MM.1S (cell line): ENCODE measurements around the gene BMX.

ENCODE experiments used
- DNase-seq: peaks from one replicate; pipeline ENCODE4 v3.0.0-alpha.2; 2015
- H2AFZ ChIP-seq: fragments of 300-600 bp; sonication (generic); 2 replicates; pipeline ENCODE4 v1.6.0; 2016; ENCODE audit warnings: antibody characterized with exemption, low read length
- H3F3A ChIP-seq: fragments of 300-600 bp; sonication (generic); 2 replicates; pipeline ENCODE4 v1.6.1; 2016; ENCODE audit warnings: mild to moderate bottlenecking, antibody characterized with exemption, low read length, moderate library complexity, mixed read lengths; ENCODE audit not compliant: insufficient read depth
- H3K27ac ChIP-seq: fragments of 300-600 bp; sonication (generic); 2 replicates; pipeline ENCODE4 v1.5.1; 2016; ENCODE audit warnings: mild to moderate bottlenecking, low read length
- H3K27me3 ChIP-seq: fragments of 300-600 bp; sonication (generic); replicated peaks from 2 replicates; pipeline ENCODE4 v1.6.0; 2016; ENCODE audit warnings: low read length; ENCODE audit not compliant: insufficient read depth
- H3K36me3 ChIP-seq: fragments of 300-600 bp; sonication (generic); replicated peaks from 2 replicates; pipeline ENCODE4 v1.6.1; 2016; ENCODE audit warnings: mild to moderate bottlenecking, low read length, mixed read lengths; ENCODE audit not compliant: insufficient read depth
- H3K4me1 ChIP-seq: fragments of 300-600 bp; sonication (generic); 2 replicates; pipeline ENCODE4 v1.6.1; 2016; ENCODE audit warnings: low read length, mixed read lengths
- H3K4me2 ChIP-seq: fragments of 300-600 bp; sonication (generic); 2 replicates; pipeline ENCODE4 v1.6.0; 2016; ENCODE audit warnings: low read depth, low read length
- H3K4me3 ChIP-seq: fragments of 300-600 bp; sonication (generic); 2 replicates; pipeline ENCODE4 v1.5.1; 2016; ENCODE audit warnings: low read length, mixed read lengths
- H3K79me2 ChIP-seq: fragments of 300-600 bp; sonication (generic); 2 replicates; pipeline ENCODE4 v1.6.1; 2016; ENCODE audit warnings: mixed run types, low read length, mixed read lengths
- H3K9ac ChIP-seq: fragments of 300-600 bp; sonication (generic); 2 replicates; pipeline ENCODE4 v1.6.1; 2016; ENCODE audit warnings: low read length, mixed read lengths
- H3K9me2 ChIP-seq: fragments of 300-600 bp; sonication (generic); replicated peaks from 2 replicates; pipeline ENCODE4 v1.6.1; 2016; ENCODE audit warnings: mild to moderate bottlenecking, low read length, mixed read lengths; ENCODE audit not compliant: insufficient read depth
- H3K9me3 ChIP-seq: fragments of 300-600 bp; sonication (generic); replicated peaks from 2 replicates; pipeline ENCODE4 v1.6.1; 2016; ENCODE audit warnings: mild to moderate bottlenecking, low read length, mixed read lengths; ENCODE audit not compliant: insufficient read depth
- H4K20me1 ChIP-seq: fragments of 300-600 bp; sonication (generic); 2 replicates; pipeline ENCODE4 v1.6.1; 2016; ENCODE audit warnings: mild to moderate bottlenecking, low read length, moderate library complexity, mixed read lengths; ENCODE audit not compliant: insufficient read depth
- CTCF ChIP-seq: fragments of 300-600 bp; sonication (generic); IDR thresholded peaks from 2 replicates; pipeline ENCODE4 v1.5.1; 2016; ENCODE audit warnings: antibody characterized with exemption, low read length, mixed read lengths
- EZH2 ChIP-seq: fragments of 300-600 bp; sonication (generic); optimal IDR thresholded peaks from 2 replicates; pipeline ENCODE3; 2017; ENCODE audit warnings: low read depth, mild to moderate bottlenecking, antibody characterized with exemption, low read length, mixed read lengths
- EZH2phosphoT487 ChIP-seq: fragments of 300-600 bp; sonication (generic); IDR thresholded peaks from 2 replicates; pipeline ENCODE4 v1.6.1; 2018; ENCODE audit warnings: antibody characterized with exemption, low read length

Gene BMX

DNA sequence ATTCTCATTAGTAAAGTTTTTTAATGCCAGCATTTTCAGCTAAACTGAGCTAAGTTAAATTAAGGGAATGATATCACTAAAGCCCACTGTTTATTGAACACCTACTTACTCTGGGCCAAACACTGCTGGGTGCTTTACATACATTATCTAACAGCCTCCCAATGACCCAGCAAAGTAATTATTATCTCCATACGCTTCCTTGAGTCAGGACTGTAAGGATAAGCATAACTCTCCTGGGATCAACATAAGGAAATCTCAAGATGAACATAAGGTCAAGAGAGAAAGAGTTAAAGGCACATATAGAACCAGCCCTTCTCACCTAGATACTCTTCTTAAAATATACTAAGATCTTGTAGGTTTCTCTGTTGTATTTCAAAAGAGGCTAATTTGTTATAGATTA lies 13.7 kb downstream of the BMX start:
- DNase-seq: no peak
- Histone ChIP-seq H2AFZ (no peak overlapping the region), H3K4me1 (no peaks in the 10 kb centered on the region), H3K4me3 (no peak overlapping the region), H3K79me2 (no peaks in the 10 kb centered on the region), H3K9me3 (no peaks in the 10 kb centered on the region), H3K4me2 (no peak overlapping the region), H4K20me1 (no peaks in the 10 kb centered on the region), H3K9ac (no peak overlapping the region), H3F3A (no peaks in the 10 kb centered on the region), H3K36me3 (no peaks in the 10 kb centered on the region), H3K27me3 (no peaks in the 10 kb centered on the region), H3K27ac (no peak overlapping the region), H3K9me2 (no peaks in the 10 kb centered on the region)
- TF ChIP-seq EZH2: no peak
- no peak for TF ChIP-seq CTCF
- no peak for TF ChIP-seq EZH2phosphoT487

DNA sequence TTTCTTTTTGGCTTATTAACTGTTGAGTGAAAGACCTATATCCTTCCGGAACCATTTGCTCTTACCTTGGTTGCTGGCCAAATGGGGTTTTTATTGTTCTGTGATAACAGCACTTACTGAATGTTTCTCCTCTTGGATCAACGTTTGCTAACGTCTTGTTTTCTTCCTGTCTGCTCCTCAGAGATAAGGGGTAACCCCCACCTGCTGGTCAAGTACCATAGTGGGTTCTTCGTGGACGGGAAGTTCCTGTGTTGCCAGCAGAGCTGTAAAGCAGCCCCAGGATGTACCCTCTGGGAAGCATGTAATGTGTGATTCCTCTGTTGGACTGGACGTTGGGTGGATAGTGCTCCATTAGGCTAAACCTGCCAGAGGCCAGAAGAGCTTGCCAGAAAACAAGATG lies 15.3 kb downstream of the BMX start:
- TF ChIP-seq CTCF (no peak), EZH2phosphoT487 (no peak), EZH2 (no peak)
- Histone ChIP-seq H3K9me2 (no peaks in the 10 kb centered on the region), H3K4me3 (no peak overlapping the region), H3K4me2 (no peak overlapping the region), H3K9me3 (no peaks in the 10 kb centered on the region), H3K27me3 (no peaks in the 10 kb centered on the region), H3K79me2 (no peaks in the 10 kb centered on the region), H3F3A (no peaks in the 10 kb centered on the region), H3K36me3 (no peaks in the 10 kb centered on the region), H3K27ac (no peak overlapping the region), H3K9ac (no peak overlapping the region), H2AFZ (no peak overlapping the region), H3K4me1 (no peaks in the 10 kb centered on the region), H4K20me1 (no peaks in the 10 kb centered on the region)
- no peak for DNase-seq

DNA sequence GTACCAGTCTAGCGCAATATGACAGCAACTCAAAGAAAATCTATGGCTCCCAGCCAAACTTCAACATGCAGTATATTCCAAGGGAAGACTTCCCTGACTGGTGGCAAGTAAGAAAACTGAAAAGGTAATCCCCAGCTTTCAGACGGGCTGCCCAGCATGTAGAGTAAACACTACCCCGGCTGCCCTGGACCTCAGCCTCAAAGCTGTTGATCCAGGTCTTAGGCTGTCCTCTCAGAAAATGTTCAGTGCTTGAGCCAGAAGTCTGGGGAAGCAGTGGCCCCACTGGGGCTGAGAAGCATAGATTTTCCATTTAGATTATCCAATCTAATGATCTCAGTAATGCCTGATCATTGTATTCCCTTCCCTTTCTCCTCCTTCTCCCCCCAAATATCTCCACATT lies 21.9 kb downstream of the BMX start:
- H4K20me1 ChIP-seq: no peaks in the 10 kb centered on the region
- no peak overlapping the region for H3K27ac ChIP-seq
- no peaks in the 10 kb centered on the region for H3K9me3 ChIP-seq
- H3F3A ChIP-seq: no peaks in the 10 kb centered on the region
- no peaks in the 10 kb centered on the region for H3K36me3 ChIP-seq
- no peak for DNase-seq
- H3K4me1 ChIP-seq: no peaks in the 10 kb centered on the region
- H3K27me3 ChIP-seq: no peaks in the 10 kb centered on the region
- no peak overlapping the region for H3K9ac ChIP-seq
- no peak for TF ChIP-seq EZH2phosphoT487
- TF ChIP-seq CTCF: no peak
- H2AFZ ChIP-seq: no peak overlapping the region
- H3K9me2 ChIP-seq: no peaks in the 10 kb centered on the region
- H3K79me2 ChIP-seq: no peaks in the 10 kb centered on the region
- no peak overlapping the region for H3K4me2 ChIP-seq
- H3K4me3 ChIP-seq: no peak overlapping the region

DNA sequence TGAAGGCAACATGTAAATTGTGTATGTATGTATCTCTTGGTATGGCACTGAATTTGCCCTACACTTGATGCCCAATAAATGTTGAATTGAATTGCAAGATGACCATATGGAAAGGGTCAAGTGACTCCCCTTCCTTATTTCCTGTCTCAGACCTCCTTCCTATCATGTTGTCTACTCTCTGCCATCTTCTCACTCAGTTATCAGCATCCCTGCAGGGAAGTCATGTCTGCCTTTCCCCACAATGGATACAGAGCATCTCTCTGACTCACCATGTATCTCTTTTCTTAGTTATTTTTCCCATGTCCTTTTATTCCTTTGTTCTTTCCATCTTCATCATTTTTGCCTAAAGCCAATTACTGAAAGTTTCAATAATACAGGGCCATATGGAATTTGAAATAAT lies 22.5 kb downstream of the BMX start:
- Histone ChIP-seq H3K9ac (no peak overlapping the region), H4K20me1 (no peaks in the 10 kb centered on the region), H3K79me2 (no peaks in the 10 kb centered on the region), H3K9me3 (no peaks in the 10 kb centered on the region), H2AFZ (no peak overlapping the region), H3K4me2 (no peak overlapping the region), H3K27me3 (no peaks in the 10 kb centered on the region), H3F3A (no peaks in the 10 kb centered on the region), H3K9me2 (no peaks in the 10 kb centered on the region), H3K4me3 (no peak overlapping the region), H3K27ac (no peak overlapping the region), H3K36me3 (no peaks in the 10 kb centered on the region), H3K4me1 (no peaks in the 10 kb centered on the region)
- TF ChIP-seq EZH2: no peak
- TF ChIP-seq CTCF: no peak
- no peak for TF ChIP-seq EZH2phosphoT487
- no peak for DNase-seq
